ENCODE results near the gene MTHFD1. TPM values are rescaled to one million over a fixed set of nuclear protein-coding genes. Genes with fewer than 3 reads are reported as not detected.

The MTHFD1 gene
- total and polyA plus RNA-seq, 10 donors, result 17.6 to 65.9 (median 29.7) TPM

- intact Hi-C loops (cut with DNase I; ENCODE audit: low total_unique reads), result no loop called here
- H3K27ac ChIP-seq, result peak within 1 kb of the TSS in 7 of 8 donors; percentile 24 to 80 (median 60)
- 0 to 1% (median 0%) methylated on average over 20 to 74 of the region's 74 CpGs for WGBS, 5 donors
These were observed 77.2 kb downstream of the MTHFD1 start, which contains the start of gene AKAP5 for GRCh38 chr14:64465191-64465822. TSS of gene AKAP5 (plus strand) at chr14:64465499. CDS start at chr14:64468395, 2,896 bp downstream.

GRCh38 chr14:64465831-64466554 lies 77.8 kb downstream of the MTHFD1 start:
- no peak for DNase-seq
- intact Hi-C loops (cut with DNase I; ENCODE audit: low total_unique reads), result no loop called here
- peak overlapping the region; percentile 42 to 88 (median 60) for H3K4me3 ChIP-seq
- WGBS, 5 donors, result 9 to 13% (median 10%) methylated on average over 15 of the region's 15 CpGs
- peaks cover 5 to 49% (median 29%) of the 10 kb centered on the region in 6 donors for H3K4me1 ChIP-seq
- no peaks in the 10 kb centered on the region for H3K9me3 ChIP-seq
- TF ChIP-seq POLR2AphosphoS5 (IDR thresholded peaks at IDR 0.05), result no peak
- TF ChIP-seq CTCF (IDR thresholded peaks at IDR 0.05 in 8 of 11, conservative IDR thresholded peaks at IDR 0.05 in 3 of 11), result no peak
- no peak for TF ChIP-seq POLR2A (IDR thresholded peaks at IDR 0.05)
- no peaks in the 10 kb centered on the region for H3K36me3 ChIP-seq
- peaks cover 0 to 15% (median 0%) of the 10 kb centered on the region in 7 donors for H3K27me3 ChIP-seq (replicated peaks in 1 of 7)
- peak overlapping the region in 7 of 8 donors; percentile 24 to 80 (median 60) for H3K27ac ChIP-seq

More at GRCh38 chr14:64465191-64465822, 77.2 kb downstream of the MTHFD1 start, which contains the start of gene AKAP5:
- H3K4me3 ChIP-seq, result peak within 1 kb of the TSS; percentile 42 to 88 (median 60)
- H3K9me3 ChIP-seq, result no peaks in the 10 kb centered on the region
- DNase-seq, result peak; percentile 88
- no peak for TF ChIP-seq CTCF (IDR thresholded peaks at IDR 0.05 in 8 of 11, conservative IDR thresholded peaks at IDR 0.05 in 3 of 11)
- TF ChIP-seq POLR2AphosphoS5 (IDR thresholded peaks at IDR 0.05), result peak in 2 of 3 donors; percentile 49 to 53
- H3K27me3 ChIP-seq (replicated peaks in 1 of 7), result peaks cover 0 to 15% (median 0%) of the 10 kb centered on the region in 7 donors
- H3K36me3 ChIP-seq, result no peaks in the 10 kb centered on the region
- H3K4me1 ChIP-seq, result peaks cover 5 to 49% (median 29%) of the 10 kb centered on the region in 6 donors

- intact Hi-C loops (cut with DNase I; ENCODE audit: low total_unique reads), result no loop called here
These were observed 78.9 kb downstream of the MTHFD1 start for GRCh38 chr14:64467101-64467500.

More at GRCh38 chr14:64467101-64467500, 78.9 kb downstream of the MTHFD1 start:
- H3K36me3 ChIP-seq, result no peaks in the 10 kb centered on the region
- WGBS, 5 donors, result 46 to 84% (median 67%) methylated on average over 3 of the region's 3 CpGs
- DNase-seq, result no peak
- no peak overlapping the region for H3K4me3 ChIP-seq
- peak overlapping the region in 1 of 8 donors; percentile 42 for H3K27ac ChIP-seq
- TF ChIP-seq POLR2A (IDR thresholded peaks at IDR 0.05) (no peak), CTCF (IDR thresholded peaks at IDR 0.05 in 8 of 11, conservative IDR thresholded peaks at IDR 0.05 in 3 of 11) (no peak), POLR2AphosphoS5 (IDR thresholded peaks at IDR 0.05) (no peak)
- H3K4me1 ChIP-seq, result peaks cover 5 to 49% (median 29%) of the 10 kb centered on the region in 6 donors
- peaks cover 0 to 15% (median 0%) of the 10 kb centered on the region in 7 donors for H3K27me3 ChIP-seq (replicated peaks in 1 of 7)
- no peaks in the 10 kb centered on the region for H3K9me3 ChIP-seq

All from spleen (tissue), 11 donors.